ENCODE data around the gene SNX4.

- TF ChIP-seq CTCF (IDR thresholded peaks at IDR 0.05): no peak
- TF ChIP-seq POLR2A (IDR thresholded peaks at IDR 0.05; ENCODE audit: low read depth): no peak
Observed at GRCh38 chr3:125401402-125401801, 118.6 kb downstream of the SNX4 start.

Data from esophagus muscularis mucosa (tissue), 3 donors.